Cerebellar cortex (tissue), 1 donor: ENCODE results near the gene CCDC60.

Experiments used
- DNase-seq: peaks from one replicate; pipeline ENCODE4 v3.0.0-alpha.2; 2015; ENCODE audit warnings: low spot score

Gene CCDC60

GRCh38 chr12:119540476-119540875, 205.9 kb downstream of the CCDC60 start:
- DNase-seq, result no peak

GRCh38 chr12:119544765-119545625, 210.5 kb downstream of the CCDC60 start:
- peak; percentile 76 for DNase-seq

GRCh38 chr12:119546340-119546739, 211.8 kb downstream of the CCDC60 start:
- no peak for DNase-seq

- DNase-seq, result no peak
Measured at GRCh38 chr12:119547001-119547400, 212.5 kb downstream of the CCDC60 start.

- no peak for DNase-seq
Measured at GRCh38 chr12:119556854-119557253, 222.3 kb downstream of the CCDC60 start.

- no peak for DNase-seq
Measured at GRCh38 chr12:119565404-119565803, 230.9 kb downstream of the CCDC60 start.

GRCh38 chr12:119570771-119571170, 236.2 kb downstream of the CCDC60 start:
- DNase-seq, result no peak

DNA sequence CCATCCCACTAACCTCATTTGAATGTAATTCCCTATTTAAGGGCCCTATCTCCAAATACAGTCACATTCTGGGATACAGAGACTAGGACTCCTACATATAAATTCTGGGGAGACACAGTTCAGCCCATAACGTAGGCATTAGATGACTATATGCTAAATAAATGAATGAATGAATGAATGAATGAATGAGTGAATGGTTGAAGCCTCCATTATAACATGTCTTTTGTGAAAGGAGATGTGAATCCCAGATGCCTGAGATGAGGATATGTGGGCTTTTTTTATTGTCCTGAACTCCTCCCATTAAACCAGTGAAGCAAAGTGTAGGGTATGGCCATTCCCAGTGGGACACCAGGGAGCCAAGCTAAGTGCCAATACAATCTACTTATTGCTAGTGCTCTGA, 238.6 kb downstream of the CCDC60 start:
- DNase-seq, result no peak

DNA sequence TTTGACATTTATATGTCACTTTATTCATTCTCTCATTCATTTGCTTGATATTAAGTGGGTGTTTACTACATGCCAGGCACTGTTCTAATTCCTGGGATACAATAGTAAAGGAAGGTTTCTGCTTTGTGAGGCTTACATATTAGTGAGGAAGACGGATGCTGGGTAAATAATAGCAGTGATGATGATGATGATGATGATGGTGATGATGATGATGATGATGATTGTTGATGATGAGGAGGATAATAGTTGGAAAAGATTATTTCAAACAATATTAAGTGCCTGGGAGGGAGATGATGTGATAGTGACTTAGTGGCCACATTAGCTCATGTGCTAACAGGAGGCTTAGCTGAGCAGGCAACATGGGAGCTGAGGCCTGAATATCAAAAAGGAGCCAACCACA, 239.7 kb downstream of the CCDC60 start:
- DNase-seq, result no peak

- DNase-seq, result no peak
Measured at GRCh38 chr12:119576118-119576810, 241.7 kb downstream of the CCDC60 start.

DNA sequence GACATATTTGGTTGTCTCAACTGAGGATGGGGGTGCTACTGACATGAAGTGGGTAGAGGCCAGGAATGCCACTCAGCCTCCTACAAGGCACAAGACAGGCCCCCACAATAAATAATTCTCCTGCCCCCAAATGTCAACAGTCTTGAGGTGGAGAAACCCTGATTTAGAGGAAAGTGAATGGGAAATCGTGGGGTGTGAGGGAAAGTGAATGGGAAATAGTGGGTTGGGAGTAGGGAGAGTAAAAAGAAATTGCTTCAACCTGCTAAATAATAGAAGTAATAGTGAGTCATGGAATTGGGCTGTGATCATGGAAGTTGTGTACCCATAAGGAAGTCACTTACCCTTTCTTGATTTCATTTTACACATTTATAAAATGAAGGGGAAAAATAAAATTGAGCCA, 242.4 kb downstream of the CCDC60 start:
- no peak for DNase-seq

GRCh38 chr12:119578112-119578511, 243.6 kb downstream of the CCDC60 start:
- DNase-seq, result no peak

GRCh38 chr12:119589097-119589496, 254.6 kb downstream of the CCDC60 start:
- DNase-seq, result no peak

DNA sequence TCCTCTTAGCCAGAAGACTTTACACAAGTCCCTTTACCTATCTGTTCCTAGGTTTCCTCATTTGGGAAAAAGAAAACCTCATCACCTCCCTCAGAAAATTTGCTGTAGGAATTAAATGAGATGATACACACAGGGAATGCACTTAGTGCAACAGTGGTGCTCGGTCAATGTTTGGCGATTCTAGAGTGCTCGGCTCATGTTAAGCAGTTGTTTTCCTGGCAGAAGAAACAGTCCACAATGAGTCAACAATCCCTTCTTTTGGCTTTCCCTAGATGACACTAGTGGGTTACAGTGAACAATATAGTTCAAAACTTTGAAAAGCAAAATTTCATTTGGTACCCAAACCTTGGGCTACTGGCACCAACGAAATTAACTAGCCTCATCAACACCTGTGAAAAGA, 255.1 kb downstream of the CCDC60 start:
- no peak for DNase-seq
